ENCODE measurements around the gene PCNX3. TPM values are rescaled to one million over a fixed set of nuclear protein-coding genes. Genes with fewer than 3 reads are reported as not detected.

The PCNX3 gene
- total and polyA plus RNA-seq, 2 of the 13 experiments (the other 11 are each of a cell fraction or from before 2014, with no cell fraction given) = 16.2 to 23.0 TPM

DNA sequence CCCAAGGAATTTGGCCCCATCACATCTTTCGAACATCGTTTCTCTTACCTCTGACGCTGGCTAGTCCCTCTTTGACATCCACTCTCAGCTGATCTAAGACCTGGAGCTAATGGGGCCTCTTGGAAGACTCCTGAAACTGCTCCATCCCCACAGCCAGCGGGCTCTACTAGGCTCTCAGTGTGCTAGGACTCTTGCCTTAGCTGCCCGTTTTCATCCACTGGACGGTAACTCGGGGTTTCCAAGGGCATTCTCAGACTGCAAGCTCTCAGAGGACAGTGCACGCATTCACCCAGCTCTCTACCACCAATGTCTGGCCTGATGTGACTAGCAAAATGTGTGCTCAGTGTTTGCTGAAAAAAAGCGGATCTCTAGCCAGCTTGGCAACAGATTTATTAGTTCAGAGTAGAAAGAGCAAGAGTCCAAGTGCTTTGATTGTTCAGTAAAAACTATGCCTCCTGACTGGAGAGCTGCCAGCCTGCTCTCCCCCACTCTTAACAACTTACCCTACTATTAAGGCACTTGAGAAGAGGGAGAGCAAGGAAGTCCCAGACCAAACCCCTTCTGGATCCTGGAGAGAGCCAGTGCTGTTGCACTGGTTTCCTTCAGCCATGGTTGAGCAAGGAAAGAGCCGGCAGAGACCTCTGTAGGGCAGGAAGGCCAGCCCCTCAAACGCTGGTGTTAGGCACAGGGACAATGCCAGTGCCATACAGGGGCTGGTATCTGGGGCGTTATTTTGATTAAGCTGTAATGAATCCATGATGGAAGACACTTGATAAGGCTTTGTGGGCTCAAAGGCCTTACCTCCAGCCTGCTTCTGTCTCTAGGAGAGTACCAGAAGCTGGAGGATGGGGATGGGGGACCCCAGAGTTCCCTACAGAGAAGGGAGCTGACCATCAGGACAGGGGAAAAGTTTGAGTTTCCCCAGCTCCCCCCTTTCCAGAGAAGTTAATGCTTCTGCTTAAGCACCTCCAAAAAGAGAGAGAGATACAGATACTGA is 38.0 kb downstream of the PCNX3 start (continued):
- TF ChIP-seq SRY (CRISPR knock-in tag; IDR thresholded peaks at IDR 0.05) (no peak; the same call in 1 of the 2 replicates), MXI1 (IDR thresholded peaks at IDR 0.05; ENCODE audit: borderline replicate concordance, low read depth, low read length) (peak; percentile 37; the same call in 1 of the 3 replicates), ZNF615 (CRISPR knock-in tag; IDR thresholded peaks at IDR 0.05; ENCODE audit: borderline replicate concordance) (no peak), ZNF740 (CRISPR knock-in tag; IDR thresholded peaks at IDR 0.05) (0 out of 2 replicates have a peak, but pooled peaks have one; percentile 37), THYN1 (CRISPR knock-in tag; IDR thresholded peaks at IDR 0.05; ENCODE audit: borderline replicate concordance, low read depth) (no peak)

DNA sequence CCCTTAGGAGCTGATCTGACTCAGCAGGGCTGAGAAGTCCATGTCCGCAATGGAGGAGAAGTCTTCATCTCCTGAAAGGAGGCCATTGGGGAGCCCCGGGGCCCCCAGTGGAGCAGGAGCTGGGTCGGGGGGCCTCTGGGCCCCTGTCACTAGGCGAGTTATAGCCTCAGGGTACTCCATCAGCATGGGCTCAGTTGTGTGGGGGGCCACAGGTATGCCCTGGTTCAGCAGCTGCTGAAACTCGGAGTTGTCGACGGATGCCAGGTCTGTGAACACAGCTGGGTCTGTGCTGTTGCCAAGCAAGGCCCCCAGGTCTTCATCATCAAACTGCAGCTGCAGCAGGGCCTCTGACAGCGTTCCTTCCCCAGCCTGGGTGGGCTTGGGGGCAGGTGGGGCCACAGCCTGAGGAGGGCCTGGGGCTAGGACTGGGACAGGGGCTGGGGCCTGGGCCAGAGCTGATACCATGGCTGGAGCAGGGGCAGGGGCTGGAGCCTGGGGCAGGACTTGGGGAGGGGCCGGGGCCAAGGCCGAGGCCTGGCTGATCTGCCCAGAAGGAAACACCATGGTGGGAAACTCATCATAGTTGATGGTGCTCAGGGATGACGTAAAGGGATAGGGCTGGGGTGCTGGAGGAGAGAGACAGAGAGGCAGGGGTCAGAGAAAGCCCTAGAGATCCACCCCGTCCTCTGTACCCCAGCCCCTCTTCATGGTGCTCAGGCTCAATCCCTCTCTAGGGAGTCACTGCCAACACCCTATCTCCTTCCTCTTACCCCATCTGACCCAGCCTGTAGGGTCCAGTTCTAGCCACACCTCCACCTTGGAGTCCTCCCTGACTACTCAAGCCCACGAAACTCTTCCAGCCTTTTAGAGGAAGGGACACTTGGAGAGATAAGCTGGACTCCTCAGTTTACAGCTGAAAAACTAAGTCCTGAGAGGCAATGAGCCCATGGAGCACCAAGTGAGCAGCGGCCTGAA is 39.1 kb downstream of the PCNX3 start:
- 96% methylated on average over 12 of the region's 14 CpGs for WGBS (ENCODE audit: low lambda C conversion rate)
- Histone ChIP-seq H2AFZ (ENCODE audit: low read length) (no peak overlapping the region), H3K36me3 (replicated peaks in 1 of 2; ENCODE audit: control insufficient read depth in 1 of 2, insufficient read depth in 2 of 2, low read length in 2 of 2) (peaks cover 27 to 49% of the 10 kb centered on the region in 2 experiments), H3K27me3 (ENCODE audit: control insufficient read depth in 1 of 2, insufficient read depth in 2 of 2, low read length in 2 of 2) (no peaks in the 10 kb centered on the region), H3K9me3 (ENCODE audit: low read length) (no peaks in the 10 kb centered on the region), H3K27ac (ENCODE audit: extremely low read length, insufficient read depth, low read length) (peak overlapping the region; percentile 98), H3K4me3 (replicated peaks in 1 of 3; ENCODE audit: insufficient read depth in 1 of 3, low read depth in 2 of 3, low read length in 3 of 3) (no peak overlapping the region), H3K4me2 (ENCODE audit: low read depth, low read length) (no peak overlapping the region), H3K79me2 (ENCODE audit: insufficient read depth, low read length) (no peaks in the 10 kb centered on the region), H3K9ac (ENCODE audit: insufficient read depth, low read depth, low read length) (0 out of 2 replicates have a peak overlapping the region, but pooled peaks have one; percentile 89), H3K4me1 (ENCODE audit: insufficient read depth, low read length) (peaks cover 35% of the 10 kb centered on the region), H4K20me1 (ENCODE audit: insufficient read depth, low read length) (no peaks in the 10 kb centered on the region)
- POLR2A ChIA-PET = interaction anchor here (1.1 to 4.3 kb wide), 7 partner anchors 8 to 132 kb away, joined by 3 to 78 read pairs (median 19); partner anchors contain the start of genes KAT5, OVOL1, RELA and SIPA1
- FAIRE-seq (no peak), DNase-seq (ENCODE audit: low spot score) (no peak), ATAC-seq (no peak)
- TF ChIP-seq ZNF530 (CRISPR knock-in tag; IDR thresholded peaks at IDR 0.05; ENCODE audit: low read depth) (no peak), AGO2 (optimal IDR thresholded peaks at IDR 0.05; ENCODE audit: low read depth, low read length) (peak; percentile 77), ZFP36 (IDR thresholded peaks at IDR 0.05; ENCODE audit: borderline replicate concordance, low read depth, low read length, partially characterized antibody) (peak; percentile 52), RBFOX2 (IDR thresholded peaks at IDR 0.05; ENCODE audit: low read depth, low read length) (0 out of 2 replicates have a peak, but pooled peaks have one; percentile 43), NCOR1 (IDR thresholded peaks at IDR 0.05; ENCODE audit: borderline replicate concordance, low read length) (no peak)
- no TSS peak for BruUV-seq (replicated peaks)
- CTCF ChIA-PET (ENCODE audit: low intra/inter-chr PET ratio, low total read pairs) = no interaction called here
- intact Hi-C loops (cut with micrococcal nuclease; ENCODE audit: unreplicated experiment) = no loop called here
- in situ Hi-C loops (cut with HindIII; ENCODE audit: extremely low pct_ligation_motif_present, low pct_unique_long_range_greater_than_20kb) = no loop called here
